NCI-H2107 treated with DMSO at 0.1 percent for 48 hours (cell line): ENCODE results near the gene DVL3.
"Not testable (repeated sequence)": the region's sequence is repeated elsewhere in the genome, so short reads cannot be mapped to it uniquely, and the experiment has no call there.

Source experiments
- DNase-seq: peaks from one replicate; lab custom pipeline; 2025; ENCODE audit not compliant: unreplicated experiment; lab: John Stamatoyannopoulos, UW

The DVL3 gene

GRCh38 chr3:184155644-184156521 lies 706 bp downstream of the DVL3 start:
- DNase-seq = peak; percentile 36

- peak; percentile 81 for DNase-seq
Observed at GRCh38 chr3:184156522-184156955, 1.4 kb downstream of the DVL3 start.

GRCh38 chr3:184157206-184157605 lies 2.0 kb downstream of the DVL3 start:
- no peak for DNase-seq

GRCh38 chr3:184158404-184158803 lies 3.2 kb downstream of the DVL3 start:
- DNase-seq = no peak

- no peak for DNase-seq
Observed at GRCh38 chr3:184160456-184160855, 5.3 kb downstream of the DVL3 start.

- not testable (repeated sequence) for DNase-seq
Observed at GRCh38 chr3:184162571-184163070, 7.4 kb downstream of the DVL3 start.

GRCh38 chr3:184164648-184165330 lies 9.6 kb downstream of the DVL3 start:
- no peak for DNase-seq

- no peak for DNase-seq
Observed at GRCh38 chr3:184165543-184165942, 10.4 kb downstream of the DVL3 start.

GRCh38 chr3:184166671-184167070 lies 11.5 kb downstream of the DVL3 start:
- no peak for DNase-seq

- DNase-seq = no peak
Observed at GRCh38 chr3:184167786-184168185, 12.6 kb downstream of the DVL3 start.

GRCh38 chr3:184168363-184169120 lies 13.4 kb downstream of the DVL3 start:
- DNase-seq = no peak

GRCh38 chr3:184169896-184170875 lies 15.0 kb downstream of the DVL3 start:
- no peak for DNase-seq

- no peak for DNase-seq
Observed at GRCh38 chr3:184171562-184171961, 16.4 kb downstream of the DVL3 start.

GRCh38 chr3:184172681-184173373 lies 17.6 kb downstream of the DVL3 start:
- no peak for DNase-seq

- DNase-seq = no peak
Observed at GRCh38 chr3:184173374-184173722, 18.2 kb downstream of the DVL3 start.

GRCh38 chr3:184174284-184174645 lies 19.1 kb downstream of the DVL3 start:
- DNase-seq = no peak

GRCh38 chr3:184174646-184175492 lies 19.7 kb downstream of the DVL3 start, which contains the start of gene AP2M1:
Gene AP2M1, plus strand, starts transcription at chr3:184174855. Its CDS starts 2,139 bp downstream, at chr3:184176994.
- DNase-seq = peak; percentile 100

- no peak for DNase-seq
Observed at GRCh38 chr3:184175506-184175905, 20.3 kb downstream of the DVL3 start.

GRCh38 chr3:184175981-184176376 lies 20.8 kb downstream of the DVL3 start:
- DNase-seq = no peak
